ENCODE data around the gene TMEM169.

DNA sequence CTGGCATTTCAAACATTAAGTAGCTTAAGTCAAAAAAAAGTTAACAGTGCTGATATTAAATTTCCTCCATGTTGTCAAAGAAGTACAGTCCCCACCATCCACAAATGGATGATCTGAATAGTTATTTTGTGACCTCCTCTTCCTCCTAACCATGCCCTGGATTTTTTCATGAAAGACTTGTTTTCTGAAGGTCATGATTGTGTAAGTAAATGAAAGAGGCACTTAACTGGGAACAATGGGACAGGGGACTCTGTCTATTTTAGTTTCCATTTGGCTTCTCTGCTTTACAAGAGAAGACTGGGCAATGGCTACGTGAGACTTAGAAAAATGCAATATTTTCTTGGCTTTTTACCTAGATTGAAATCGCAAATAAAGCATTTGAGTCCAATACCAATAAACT is 32.3 kb upstream of the TMEM169 start:
- no peak for TF ChIP-seq TGIF2 (CRISPR knock-in tag; IDR thresholded peaks at IDR 0.05)
- no peak for TF ChIP-seq CTCF (IDR thresholded peaks at IDR 0.05 in 2 of 3, conservative IDR thresholded peaks at IDR 0.05 in 1 of 3; ENCODE audit: insufficient read depth in 2 of 3, low read depth in 1 of 3, low read length in 3 of 3)
- TF ChIP-seq RAD21 (CRISPR knock-in tag; conservative IDR thresholded peaks at IDR 0.05 in 1 of 2, IDR thresholded peaks at IDR 0.05 in 1 of 2): no peak
- no peak for TF ChIP-seq IRF2 (CRISPR knock-in tag; IDR thresholded peaks at IDR 0.05)
- no peak for TF ChIP-seq SPI1 (IDR thresholded peaks at IDR 0.05; ENCODE audit: borderline replicate concordance, low read depth, low read length)
- TF ChIP-seq E2F5 (CRISPR knock-in tag; IDR thresholded peaks at IDR 0.05): no peak
- no peak for TF ChIP-seq ZFP1 (CRISPR knock-in tag; IDR thresholded peaks at IDR 0.05)
- TF ChIP-seq, protein P1, sequence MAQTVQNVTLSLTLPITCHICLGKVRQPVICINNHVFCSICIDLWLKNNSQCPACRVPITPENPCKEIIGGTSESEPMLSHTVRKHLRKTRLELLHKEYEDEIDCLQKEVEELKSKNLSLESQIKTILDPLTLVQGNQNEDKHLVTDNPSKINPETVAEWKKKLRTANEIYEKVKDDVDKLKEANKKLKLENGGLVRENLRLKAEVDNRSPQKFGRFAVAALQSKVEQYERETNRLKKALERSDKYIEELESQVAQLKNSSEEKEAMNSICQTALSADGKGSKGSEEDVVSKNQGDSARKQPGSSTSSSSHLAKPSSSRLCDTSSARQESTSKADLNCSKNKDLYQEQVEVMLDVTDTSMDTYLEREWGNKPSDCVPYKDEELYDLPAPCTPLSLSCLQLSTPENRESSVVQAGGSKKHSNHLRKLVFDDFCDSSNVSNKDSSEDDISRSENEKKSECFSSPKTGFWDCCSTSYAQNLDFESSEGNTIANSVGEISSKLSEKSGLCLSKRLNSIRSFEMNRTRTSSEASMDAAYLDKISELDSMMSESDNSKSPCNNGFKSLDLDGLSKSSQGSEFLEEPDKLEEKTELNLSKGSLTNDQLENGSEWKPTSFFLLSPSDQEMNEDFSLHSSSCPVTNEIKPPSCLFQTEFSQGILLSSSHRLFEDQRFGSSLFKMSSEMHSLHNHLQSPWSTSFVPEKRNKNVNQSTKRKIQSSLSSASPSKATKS (CRISPR knock-in tag; IDR thresholded peaks at IDR 0.05): no peak
- no peak for TF ChIP-seq FOXM1 (IDR thresholded peaks at IDR 0.05; ENCODE audit: low read depth)
- TF ChIP-seq FOXM1 (CRISPR knock-in tag; IDR thresholded peaks at IDR 0.05; ENCODE audit: low read depth): no peak
- no peak for TF ChIP-seq STAG1 (CRISPR knock-in tag; IDR thresholded peaks at IDR 0.05; ENCODE audit: borderline replicate concordance)
- TF ChIP-seq JUNB (CRISPR knock-in tag; conservative IDR thresholded peaks at IDR 0.05): no peak
- TF ChIP-seq POU5F1 (IDR thresholded peaks at IDR 0.05; ENCODE audit: borderline replicate concordance, low read depth, low read length, partially characterized antibody): no peak
- no peak for TF ChIP-seq FOXK1 (CRISPR knock-in tag; IDR thresholded peaks at IDR 0.05; ENCODE audit: borderline replicate concordance)
- no peak for TF ChIP-seq CCAR2 (IDR thresholded peaks at IDR 0.05; ENCODE audit: low read depth, low read length)

All from K562 (cell line).